Bronchial epithelial cell (primary cell): ENCODE data around the gene DMXL1. TPM values are rescaled to one million over a fixed set of nuclear protein-coding genes. Genes with fewer than 3 reads are reported as not detected.

Experiments used
- DNase-seq: peaks from one replicate; pipeline ENCODE4 v3.0.0-alpha.2; 2010; ENCODE audit warnings: low read depth
- FAIRE-seq: peaks from 2 replicates; lab custom pipeline; 2011; peaks lifted over from hg19 to GRCh38; lab: Jason Lieb, UNC
- H3K27me3 ChIP-seq: 2 replicates; pipeline ENCODE4 v1.5.1; 2011; ENCODE audit warnings: low read length; ENCODE audit not compliant: control insufficient read depth, insufficient read depth
- H3K36me3 ChIP-seq: 2 replicates; pipeline ENCODE4 v1.5.1; 2011; ENCODE audit warnings: low read length; ENCODE audit not compliant: control insufficient read depth, insufficient read depth
- H3K4me3 ChIP-seq: 2 replicates; pipeline ENCODE4 v1.5.1; 2011; ENCODE audit warnings: mild to moderate bottlenecking, low read depth, low read length, control low read depth
- CTCF ChIP-seq: IDR thresholded peaks from 2 replicates; pipeline ENCODE4 v1.5.1; 2011; ENCODE audit warnings: mild to moderate bottlenecking, moderate library complexity, low read length, control low read depth, inconsistent platforms; ENCODE audit not compliant: insufficient read depth, severe bottlenecking
- total RNA-seq: library from RNA; depleted of rRNA; stranded (reverse); fragments of >200 nt; gene quantifications from 2 replicates; pipeline ENCODE4 v1.2.1, GENCODE V29; 2014

Gene DMXL1
- total RNA-seq, 1 donor from 2014 or later, result 32.1 TPM

GRCh38 chr5:119207105-119207504 lies 136.2 kb downstream of the DMXL1 start:
- no peak for TF ChIP-seq CTCF
- DNase-seq (no peak), FAIRE-seq (no peak)
- Histone ChIP-seq H3K4me3 (no peak overlapping the region), H3K27me3 (no peaks in the 10 kb centered on the region), H3K36me3 (no peaks in the 10 kb centered on the region)

- no peaks in the 10 kb centered on the region for H3K36me3 ChIP-seq
- H3K27me3 ChIP-seq, result no peaks in the 10 kb centered on the region
- FAIRE-seq (no peak), DNase-seq (no peak)
- no peak for TF ChIP-seq CTCF
- H3K4me3 ChIP-seq, result no peak overlapping the region
Measured at GRCh38 chr5:119212026-119212425, 141.1 kb downstream of the DMXL1 start.

- Histone ChIP-seq H3K36me3 (no peaks in the 10 kb centered on the region), H3K27me3 (no peaks in the 10 kb centered on the region), H3K4me3 (no peak overlapping the region)
- FAIRE-seq, result no peak
- TF ChIP-seq CTCF, result no peak
- DNase-seq, result no peak
Measured at GRCh38 chr5:119212676-119213075, 141.8 kb downstream of the DMXL1 start.

- Histone ChIP-seq H3K36me3 (no peaks in the 10 kb centered on the region), H3K27me3 (no peaks in the 10 kb centered on the region), H3K4me3 (no peak overlapping the region)
- FAIRE-seq (no peak), DNase-seq (no peak)
- no peak for TF ChIP-seq CTCF
Measured at GRCh38 chr5:119217183-119217582, 146.3 kb downstream of the DMXL1 start.

- no peak for FAIRE-seq
Measured at GRCh38 chr5:119218830-119219782, 148.2 kb downstream of the DMXL1 start.

More at GRCh38 chr5:119218830-119219782, 148.2 kb downstream of the DMXL1 start:
- no peak for TF ChIP-seq CTCF
- H3K36me3 ChIP-seq, result no peaks in the 10 kb centered on the region
- no peak for DNase-seq
- no peak overlapping the region for H3K4me3 ChIP-seq
- no peaks in the 10 kb centered on the region for H3K27me3 ChIP-seq
